8988T (cell line): Measurements from ENCODE around the gene MMEL1.
"Not testable (repeated sequence)": the region's sequence is repeated elsewhere in the genome, so short reads cannot be mapped to it uniquely, and the experiment has no call there.

Experiments used
- DNase-seq: peaks from one replicate; pipeline ENCODE4 v3.0.0; 2011

MMEL1 gene

DNA sequence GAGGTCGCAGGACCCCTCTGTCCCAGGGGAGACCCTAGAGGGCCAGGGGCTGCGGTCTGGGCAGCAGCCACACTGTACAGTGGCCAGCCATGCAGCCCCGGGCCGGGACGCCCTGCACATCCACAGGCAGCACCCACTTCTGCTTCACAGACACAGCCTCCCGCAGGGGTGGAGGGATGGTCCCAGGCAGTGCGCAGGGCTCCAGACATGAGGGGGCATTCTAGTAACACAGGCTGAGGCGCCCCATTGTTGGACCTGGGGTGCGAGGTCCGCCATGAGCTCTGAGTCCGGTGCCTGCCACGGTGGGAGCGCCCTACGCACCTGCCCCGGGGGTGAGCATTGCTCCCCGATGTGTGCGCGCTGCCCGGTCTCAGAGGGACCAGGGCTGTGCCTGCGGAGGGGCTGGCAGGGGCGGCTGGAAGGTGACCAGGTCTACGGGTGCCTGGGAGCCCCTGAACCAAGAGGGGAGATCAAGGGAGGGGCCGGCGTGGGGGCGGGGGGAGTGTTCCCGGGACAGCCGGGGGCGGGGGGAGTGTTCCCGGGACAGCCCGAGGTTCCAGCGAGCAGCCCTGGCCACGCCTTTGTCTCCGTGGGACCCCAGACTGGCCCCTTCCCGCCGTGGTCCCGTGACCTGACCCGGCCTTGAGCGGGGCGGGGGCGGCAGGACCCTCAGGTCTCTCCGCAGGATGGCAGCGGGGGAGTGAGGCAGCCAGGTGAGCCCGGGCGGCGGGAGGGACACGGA, 4.5 kb downstream of the MMEL1 start:
- DNase-seq = no peak

DNA sequence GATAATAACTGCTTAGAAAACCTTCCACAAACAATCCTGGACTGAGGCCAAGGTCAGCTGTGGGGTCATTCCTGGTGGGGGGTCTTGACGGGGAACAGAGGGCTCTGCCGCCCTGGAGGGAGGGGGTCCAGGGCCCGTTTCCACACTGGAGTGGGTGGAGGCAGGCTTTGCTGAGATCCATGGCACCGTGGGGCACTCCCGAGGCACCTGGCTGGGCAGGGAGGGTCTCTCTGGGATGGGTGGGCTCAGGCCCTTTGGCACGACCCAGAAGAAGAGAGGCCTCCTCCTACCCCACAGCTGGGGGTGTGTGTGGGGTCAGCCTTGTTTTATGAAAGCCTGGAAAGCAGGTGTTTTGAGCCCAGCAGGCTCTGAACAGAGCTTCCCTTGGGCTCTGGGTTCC, 5.1 kb downstream of the MMEL1 start:
- DNase-seq = no peak

DNA sequence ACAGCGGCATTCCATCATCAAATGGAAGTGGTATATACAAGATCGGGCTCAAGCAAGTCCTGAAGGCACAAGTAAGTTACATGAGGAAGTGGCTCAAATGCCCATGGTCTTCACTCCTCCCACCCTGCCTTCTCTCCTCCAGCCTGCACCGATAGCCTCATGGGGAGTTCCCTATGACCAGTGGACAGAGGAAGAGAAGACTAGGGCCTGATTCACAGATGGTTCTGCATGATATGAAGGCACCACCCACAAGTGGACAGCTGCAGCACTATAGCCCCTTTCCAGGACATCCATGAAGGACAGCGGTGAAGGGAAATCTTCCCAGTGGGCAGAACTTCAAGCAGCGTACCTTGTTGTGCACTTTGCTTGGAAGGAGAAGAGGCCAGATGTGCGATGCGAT, 7.1 kb downstream of the MMEL1 start:
- DNase-seq = not testable (repeated sequence)

DNA sequence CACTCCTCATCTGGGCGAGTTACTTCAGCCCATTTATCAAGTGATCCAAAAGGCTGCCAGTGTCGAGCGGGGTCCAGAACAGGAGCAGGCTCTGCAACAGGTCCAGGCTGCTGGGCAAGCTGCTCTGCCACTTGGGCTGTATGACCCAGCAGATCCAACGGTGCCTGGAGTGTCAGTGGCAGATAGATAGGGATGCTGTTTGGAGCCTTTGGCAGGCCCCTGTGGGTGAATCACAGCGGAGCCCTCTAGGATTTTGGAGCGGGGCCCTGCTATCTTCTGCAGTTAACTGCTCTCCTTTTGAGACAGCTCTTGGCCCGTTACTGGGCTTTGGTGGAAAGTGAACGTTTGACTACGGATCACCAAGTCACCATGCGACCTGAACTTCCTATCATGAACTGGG, 7.5 kb downstream of the MMEL1 start:
- DNase-seq = no peak

DNA sequence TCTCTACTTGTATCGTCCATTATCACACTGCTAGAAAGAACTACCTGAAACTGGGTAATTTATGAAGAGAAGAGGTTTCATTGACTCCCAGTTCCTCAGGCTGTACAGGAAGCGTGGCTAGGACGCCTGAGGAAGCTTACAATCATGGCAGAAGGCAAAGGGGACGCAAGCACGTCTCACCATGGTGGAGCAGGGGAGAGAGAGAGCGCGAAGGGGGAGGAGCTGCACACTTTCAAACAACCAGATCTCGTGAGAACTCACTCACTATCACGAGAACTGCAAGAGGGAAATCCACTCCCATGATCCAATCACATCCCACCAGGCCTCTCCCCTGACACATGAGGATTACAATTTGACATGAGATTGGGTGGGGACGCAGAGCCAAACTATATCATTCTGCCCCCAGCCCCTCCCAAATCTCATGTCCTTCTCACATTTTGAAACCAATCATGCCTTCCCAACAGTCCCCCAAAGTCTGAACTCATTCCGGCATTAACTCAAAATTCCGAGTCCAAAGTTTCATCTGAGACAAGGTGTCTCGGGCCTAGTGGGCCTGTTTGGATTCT, 8.0 kb downstream of the MMEL1 start:
- no peak for DNase-seq

DNA sequence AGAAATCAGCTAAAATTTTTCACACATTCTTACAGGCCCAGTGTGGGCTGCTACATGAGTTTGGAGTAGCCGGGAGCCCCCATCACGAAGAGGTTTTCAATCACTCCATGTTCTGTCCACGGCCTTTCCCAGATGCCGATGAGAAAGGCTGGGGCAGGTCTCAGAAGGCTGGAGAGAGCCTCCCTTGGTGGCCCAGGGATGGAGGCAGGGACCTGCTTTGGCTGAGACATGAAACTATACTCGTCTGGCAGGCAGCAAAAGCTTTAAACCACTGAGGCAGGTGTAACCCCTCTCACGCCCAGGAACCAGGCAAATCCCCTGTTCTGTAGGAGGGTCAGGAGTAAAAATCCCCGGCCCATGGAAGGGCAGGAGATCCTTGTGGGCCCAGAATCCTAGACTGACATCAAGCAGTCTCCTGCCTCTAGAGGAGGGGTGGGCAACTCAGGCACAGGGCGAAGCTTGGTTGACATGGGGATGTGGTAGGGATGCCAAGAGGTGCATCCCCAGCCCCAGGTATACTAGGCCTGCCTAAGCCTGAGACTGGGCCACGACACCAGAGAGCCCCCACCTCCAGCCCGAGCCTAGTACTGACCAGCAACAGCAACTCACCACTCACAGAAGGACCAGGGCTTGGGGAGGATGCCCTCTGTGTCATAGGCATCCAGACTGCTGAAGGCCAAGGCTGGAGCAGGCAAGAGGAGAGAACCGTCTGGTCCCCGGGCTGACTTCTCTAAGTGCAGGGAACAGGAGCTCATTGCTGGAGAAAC, 9.1 kb downstream of the MMEL1 start:
- no peak for DNase-seq

DNA sequence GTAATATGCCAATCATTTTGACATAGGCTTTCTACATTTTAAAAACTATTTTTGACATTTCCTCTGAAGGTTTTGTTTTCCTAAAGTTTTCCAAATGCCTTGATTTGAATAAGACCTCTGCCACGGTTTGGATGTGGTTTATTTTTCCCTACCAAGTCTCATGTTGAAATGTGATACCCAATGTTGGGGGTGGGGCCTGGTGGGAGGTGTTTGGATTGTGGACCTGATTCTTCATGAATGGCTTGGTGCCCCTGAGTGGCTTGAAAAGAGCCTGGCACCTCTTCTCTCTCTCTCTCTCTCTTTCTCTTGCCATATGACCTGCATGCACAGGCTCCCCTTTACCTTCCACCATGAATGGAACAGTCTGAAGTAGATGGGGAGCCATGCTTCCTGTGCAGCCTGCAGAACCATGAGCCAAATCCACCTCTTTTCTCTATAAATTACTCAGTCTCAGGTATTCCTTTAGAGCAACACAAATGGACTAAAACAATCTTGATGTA, 14.8 kb downstream of the MMEL1 start:
- DNase-seq = no peak

DNA sequence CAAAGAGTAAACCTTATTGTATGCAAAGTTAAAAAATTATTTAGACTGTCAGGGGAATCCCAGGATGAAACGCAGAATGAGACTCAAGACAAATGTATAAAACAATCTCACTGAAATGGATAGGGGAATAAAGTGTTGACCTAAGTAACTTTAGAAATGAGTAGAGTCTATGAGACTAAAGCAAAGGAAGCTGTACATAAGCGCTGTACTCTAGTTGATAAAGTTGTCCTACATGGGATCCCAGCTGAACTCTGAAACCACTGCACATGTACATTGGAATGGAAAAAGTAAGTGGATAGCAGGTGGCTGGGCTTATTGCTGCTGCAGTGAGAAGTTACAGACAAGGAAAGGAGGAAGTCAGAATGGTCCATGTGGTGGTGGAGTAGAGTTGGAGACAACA, 18.7 kb downstream of the MMEL1 start:
- DNase-seq = no peak

DNA sequence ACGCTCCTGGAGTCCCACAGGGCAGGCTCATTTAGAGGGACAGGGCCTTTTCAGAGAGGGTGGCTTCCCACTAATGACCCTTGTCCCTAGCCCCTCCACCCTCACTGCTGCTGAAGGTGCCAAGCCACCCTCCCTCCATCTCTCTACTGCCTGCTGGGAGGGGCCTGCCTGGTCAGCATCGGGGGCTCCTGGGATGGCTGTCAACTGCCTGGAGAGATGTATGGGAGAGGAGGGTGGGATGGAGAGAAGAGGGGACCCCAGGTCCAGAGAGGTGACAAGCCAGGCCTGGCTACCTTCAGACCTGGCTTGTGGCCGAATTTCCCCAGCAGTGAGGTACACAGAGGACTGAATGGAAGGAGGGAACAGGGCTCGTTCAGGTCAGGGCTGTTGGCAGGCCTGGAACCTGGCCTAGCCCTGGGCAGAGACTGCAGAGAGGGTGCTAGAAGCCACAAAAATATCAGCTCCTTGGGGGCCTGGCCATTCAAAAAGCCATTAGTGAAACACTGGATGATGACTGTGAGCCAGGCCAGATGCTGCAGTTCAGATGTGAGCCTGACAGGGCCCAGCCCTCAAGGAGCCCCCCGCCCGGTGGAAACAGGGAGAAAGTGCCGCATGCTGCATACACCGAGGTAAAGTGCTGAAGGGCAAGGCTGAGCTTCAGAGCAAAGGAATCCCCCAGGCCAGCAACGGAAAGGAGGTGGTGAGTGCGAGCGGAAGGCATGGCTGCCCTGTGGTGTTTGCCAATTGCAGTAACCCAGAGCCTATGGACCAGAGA, 20.0 kb downstream of the MMEL1 start:
- DNase-seq = no peak

DNA sequence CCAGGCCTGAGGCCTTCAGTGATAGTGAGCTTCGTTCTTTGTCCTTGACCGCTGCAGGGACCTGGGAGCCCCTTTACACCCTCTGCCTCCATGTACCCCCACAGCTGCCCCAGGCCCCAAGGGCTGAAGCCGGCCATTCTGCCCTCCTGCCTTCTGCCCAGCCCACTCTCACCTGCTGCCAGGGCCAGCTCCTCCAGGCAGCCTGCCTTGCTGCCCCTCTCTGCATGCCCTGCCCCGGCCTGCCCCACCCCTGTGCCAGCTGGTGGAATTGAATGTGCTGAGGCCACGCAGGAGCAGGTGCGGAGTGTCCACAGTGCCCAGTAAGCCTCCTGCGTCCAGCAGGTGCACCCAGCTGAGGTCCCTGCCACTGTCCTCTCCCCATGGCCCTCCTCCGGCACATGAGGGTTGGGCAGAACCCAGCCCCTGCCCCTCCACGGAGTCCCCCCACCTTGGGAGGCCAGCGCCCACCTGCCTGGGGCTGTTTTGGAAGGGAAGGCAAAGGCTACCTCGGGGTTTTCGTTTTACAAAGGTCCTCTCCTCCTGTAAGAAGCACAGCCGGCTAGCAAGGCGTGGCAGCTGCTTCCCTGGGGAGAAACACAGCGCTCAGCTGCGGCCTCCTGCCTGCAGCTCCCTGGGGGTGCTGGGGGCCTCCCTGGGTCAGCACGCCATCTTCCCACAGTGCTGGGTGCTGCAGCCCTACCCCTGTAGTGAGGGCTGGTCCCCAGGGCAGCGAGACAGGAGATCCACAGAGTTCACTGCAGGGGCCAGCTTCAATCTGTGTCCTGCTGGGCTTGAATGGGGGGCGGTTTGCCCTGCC, 21.0 kb downstream of the MMEL1 start:
- no peak for DNase-seq

DNA sequence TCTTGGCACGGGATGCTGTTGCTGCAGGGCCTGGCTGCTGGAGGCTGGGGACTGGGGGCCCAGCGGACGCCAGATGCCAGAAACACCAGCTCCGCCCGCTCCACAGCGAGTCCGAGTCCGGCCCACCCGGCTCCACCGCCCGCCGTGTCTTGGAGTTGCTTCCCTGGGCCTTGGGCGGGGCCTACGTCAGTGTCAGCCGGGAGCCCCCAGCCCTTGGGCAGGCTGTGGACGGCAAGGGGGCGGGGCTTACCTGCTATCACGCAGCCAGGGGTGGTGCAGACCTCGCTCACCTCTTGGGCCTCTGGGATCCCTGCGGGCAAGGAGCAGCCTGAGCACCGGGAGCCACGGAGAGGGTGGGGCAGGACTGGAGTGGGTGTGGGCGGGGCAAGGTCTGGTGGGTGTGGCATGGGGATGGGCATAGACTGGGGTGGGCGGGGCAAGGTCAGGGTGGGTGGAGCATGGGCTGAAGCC, 21.8 kb downstream of the MMEL1 start:
- DNase-seq = no peak

DNA sequence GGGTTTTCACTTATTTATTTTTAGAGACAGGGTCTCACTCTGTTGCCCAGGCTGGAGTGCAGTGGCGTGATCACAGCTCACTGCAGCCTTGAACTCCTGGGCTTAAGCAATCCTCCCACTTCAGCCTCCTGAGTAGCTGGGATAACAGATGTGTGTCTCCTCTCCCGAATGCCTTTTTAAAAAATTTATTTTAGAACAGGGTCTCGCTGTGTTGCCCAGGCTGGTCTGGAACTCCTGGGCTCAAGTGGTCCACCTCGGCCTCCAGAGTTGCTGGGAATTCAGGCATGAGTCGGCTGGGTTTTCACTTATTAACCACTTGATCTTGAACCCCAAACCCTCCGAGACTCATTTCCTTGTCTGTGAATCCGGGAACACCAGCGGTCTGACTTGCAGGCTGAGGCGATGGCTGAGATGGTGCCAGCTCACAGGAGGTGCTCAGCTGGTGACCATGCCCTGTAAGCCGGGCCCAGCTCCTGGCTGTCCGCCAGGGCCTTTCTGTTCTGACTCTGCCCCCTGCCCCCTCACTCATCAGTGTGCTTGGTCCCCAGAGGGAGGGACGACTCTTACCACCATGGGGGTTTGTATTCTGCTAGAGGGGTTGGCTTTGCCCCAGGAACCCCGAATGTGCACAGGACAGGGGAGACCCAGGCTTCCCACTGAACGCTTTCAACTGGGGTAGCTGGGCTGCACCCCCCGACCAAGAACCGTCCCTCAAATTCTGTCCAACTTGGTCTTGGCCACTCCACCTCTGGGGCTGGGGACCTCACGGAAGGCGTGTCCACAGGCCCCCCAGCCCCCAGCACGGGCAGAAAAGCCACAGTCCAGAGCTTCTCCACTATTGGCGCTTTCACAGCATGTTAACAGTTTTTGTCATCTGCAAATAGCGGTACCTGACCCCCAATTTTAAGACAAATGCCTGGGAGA, 22.5 kb downstream of the MMEL1 start:
- DNase-seq = no peak

DNA sequence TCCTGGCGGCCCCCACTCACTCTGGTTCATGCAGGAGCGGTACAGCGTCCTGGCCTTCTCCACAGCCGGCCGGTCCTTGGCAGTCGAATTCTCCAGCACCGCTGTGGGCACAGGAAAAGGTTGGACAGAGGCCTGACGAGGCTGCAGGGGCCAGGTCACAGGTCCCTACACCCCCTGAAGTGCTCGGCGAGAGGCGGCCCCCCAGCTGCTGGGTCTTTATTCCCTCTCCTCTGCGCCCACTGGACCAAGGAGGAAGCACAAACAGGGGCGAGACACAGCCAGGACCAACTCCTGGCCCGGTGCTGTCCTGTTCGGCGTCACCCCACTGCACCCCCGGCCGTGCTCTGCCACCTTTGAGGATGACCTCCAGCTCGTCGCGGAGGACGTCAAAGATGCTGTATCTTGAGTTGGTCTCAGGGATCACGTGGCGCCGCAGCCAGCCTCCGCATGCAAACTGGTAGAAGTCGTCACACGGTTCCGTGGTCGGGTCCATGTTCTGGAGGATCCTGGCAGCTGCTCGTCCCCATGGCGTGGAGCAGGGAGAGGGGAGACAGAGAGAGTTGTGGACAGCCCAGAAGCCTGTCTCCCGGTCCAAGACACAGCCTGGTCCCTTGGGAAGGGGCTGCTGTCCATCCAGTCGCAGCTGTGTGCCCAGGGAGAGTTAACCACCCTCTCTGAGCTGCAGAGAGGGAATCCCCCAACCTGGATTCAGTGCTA, 23.3 kb downstream of the MMEL1 start:
- DNase-seq = no peak

DNA sequence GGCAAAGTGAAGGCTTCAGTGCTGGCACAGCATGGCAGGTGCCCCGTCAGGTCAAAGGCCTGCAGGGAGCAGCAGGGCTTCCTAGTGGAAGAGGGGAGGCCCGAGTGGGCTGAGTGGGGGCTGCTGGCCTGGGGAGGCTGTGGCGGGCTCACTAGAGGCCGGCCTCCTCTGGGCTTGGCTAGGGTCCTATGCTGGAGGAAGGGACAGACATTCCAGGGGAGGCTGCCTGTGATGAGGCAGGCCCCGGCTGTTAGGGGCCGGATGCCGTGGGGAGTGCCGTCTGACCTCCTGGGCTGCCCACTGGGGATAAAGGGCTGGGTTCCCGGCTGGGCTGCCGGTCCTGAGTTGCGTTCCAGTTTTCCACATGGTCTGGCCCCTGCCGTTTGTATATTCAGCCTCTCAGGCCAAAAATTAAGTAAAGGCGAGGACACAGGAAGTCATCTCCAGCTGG, 25.1 kb downstream of the MMEL1 start:
- DNase-seq = no peak

DNA sequence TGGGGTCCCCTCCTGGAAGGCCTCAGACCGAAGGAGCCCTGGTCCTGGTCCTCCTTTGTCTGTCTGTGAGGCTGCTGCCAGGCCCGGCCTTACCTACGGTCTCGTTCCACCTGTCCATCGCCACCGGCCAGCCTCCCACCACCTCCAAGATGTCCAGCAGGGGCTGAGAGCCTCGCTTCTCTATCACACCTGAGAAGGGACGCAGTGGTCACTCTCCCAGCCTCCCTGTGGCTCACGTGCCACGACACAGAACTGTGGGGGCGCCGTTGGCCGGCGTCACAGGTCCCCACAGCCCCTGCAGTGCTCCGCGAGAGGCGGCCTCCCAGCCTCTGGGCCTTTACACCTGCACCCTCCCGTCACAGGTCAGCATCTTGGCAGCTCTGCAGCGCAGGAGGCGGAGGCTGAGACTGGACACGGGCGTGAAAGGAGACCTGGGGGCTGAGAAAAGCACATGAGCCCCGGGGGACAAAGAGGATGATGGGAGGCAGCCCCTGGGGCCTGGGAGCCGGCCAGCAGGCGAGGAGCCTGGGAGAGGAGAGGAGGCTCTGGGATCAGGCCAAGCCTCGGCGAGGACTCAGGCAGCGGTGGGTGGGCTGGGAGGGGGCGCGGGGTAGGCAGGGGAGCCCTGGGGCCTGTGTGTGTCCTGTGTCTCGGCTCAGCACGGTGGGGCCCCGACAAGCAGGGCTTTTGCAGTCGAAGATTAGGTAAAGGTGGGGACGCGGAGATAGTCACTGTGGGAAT, 25.8 kb downstream of the MMEL1 start:
- DNase-seq = no peak

DNA sequence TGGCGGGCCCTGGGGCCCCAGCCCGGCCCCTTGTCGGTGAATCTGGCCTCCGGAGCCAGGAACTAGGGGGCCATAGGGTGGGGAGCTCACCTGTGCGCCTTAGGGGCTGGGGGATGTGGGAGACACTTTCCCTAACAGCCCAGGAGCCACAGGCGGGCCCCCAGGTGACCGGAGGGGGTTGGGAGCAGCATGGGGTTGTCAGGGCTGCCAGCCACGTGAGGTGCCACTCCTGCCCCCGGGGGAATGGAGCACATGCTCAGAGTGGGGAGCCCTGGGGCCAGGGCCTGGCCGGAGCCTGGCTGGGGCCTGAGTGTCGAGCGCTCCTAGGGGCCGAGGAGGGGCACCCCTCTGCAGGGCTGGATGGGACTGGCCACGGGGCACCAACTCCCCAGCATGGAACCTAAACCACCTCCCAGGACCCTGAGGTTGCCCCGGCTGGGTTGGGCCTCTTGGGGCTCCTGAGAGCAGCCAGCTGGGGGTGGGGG, 26.4 kb downstream of the MMEL1 start:
- DNase-seq = no peak

DNA sequence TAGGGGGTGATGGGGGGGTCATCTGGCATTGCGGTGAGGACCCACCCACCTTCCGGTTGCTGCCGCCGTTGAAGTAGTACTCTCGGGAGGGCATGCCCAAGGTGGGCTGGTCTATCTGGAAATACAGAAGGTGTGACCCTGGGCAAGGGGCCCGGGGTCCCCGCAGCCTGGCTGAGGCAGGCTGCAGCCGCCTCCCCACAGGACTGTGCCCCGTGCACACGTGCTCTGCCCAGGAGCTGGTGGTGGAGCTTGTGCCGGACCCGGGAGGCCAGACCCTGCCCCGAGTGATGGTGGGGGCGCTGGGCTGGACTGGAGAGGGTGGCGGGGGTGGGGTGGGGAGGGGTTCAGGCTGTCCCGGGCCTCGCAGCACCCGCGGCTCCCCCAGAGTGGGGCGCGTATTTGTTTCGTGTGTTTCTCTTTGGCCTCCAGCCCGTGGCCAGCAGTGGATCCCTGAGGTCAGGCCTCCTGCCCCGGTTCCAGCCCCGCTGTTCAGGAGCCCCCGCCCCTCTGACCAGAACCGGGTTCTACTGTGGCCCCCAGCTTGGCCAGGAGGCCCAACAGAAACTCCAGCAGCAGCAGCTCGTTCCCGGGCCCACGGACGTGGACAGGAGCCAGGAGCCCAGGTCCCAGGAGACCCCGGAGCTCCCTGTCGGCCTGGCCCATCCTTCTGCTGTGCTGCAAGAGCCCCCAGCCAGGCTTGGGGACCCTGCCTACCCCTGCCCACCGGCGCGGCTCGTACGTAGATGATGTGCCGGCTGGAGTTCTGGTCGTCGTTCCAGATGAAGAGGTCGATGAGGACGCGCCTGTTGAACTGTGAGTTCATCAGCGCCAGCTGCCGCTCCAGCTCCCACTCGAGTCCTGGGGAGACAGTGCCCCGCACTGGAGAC, 27.1 kb downstream of the MMEL1 start:
- no peak for DNase-seq

DNA sequence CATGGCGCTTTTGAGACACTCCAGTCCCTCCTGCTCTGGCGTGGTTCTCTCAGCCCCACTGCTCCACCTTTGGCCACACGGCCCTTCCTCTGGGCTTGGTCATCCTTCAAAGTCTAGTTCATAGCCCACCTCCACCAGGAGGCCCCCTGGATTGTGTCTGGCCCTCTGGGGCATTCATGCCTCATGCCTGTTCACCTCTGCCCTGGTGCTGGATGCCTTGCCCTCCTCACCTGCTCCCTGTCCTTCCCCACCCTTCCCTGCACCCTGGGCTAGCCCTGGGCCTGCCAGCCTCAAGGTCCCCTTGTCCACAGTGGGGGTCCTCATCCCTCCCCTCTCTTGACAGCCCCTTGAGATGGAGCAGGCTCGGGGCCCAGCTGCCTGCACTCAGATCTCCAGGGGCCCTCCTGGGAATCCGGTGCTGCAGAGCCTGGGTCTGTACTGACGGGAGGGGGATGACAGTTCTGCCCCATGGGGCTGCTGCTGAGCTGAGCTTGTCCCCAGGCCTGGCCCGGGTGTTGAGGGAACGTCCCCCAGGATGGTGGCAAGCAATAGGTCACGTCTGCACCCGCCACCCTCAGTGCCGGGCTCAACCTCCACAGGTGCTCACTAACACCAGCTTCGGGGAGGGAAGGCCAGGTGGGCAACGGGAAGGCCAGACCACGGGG, 27.8 kb downstream of the MMEL1 start:
- DNase-seq = no peak
